Progenitor cell of endocrine pancreas (in vitro differentiated cells): ENCODE measurements around the gene PCYT1B. TPM values are rescaled to one million over a fixed set of nuclear protein-coding genes. Genes with fewer than 3 reads are reported as not detected.
A peak's percentile ranks its signal among the peaks of the same experiment; 100 is the strongest.

Experiments used
- DNase-seq: peaks from one replicate; pipeline ENCODE4 v3.0.0; 2021; ENCODE audit warnings: low spot score; ENCODE audit not compliant: unreplicated experiment
- H3K27ac Mint-ChIP-seq: 2 replicates; pipeline ENCODE4 v1.8.0; 2021; ENCODE audit warnings: mild to moderate bottlenecking, moderate library complexity, mixed read lengths
- H3K27me3 Mint-ChIP-seq: 2 replicates; pipeline ENCODE4 v1.8.0; 2021; ENCODE audit warnings: mixed read lengths
- H3K36me3 Mint-ChIP-seq: 2 replicates; pipeline ENCODE4 v1.8.0; 2022; ENCODE audit warnings: mixed read lengths; ENCODE audit not compliant: insufficient read depth
- H3K4me1 Mint-ChIP-seq: 2 replicates; pipeline ENCODE4 v1.8.0; 2021; ENCODE audit warnings: low read depth, mixed read lengths
- H3K4me3 Mint-ChIP-seq: 2 replicates; pipeline ENCODE4 v1.8.0; 2021; ENCODE audit warnings: low read depth, mild to moderate bottlenecking, moderate library complexity, mixed read lengths
- H3K9me3 Mint-ChIP-seq: 2 replicates; pipeline ENCODE4 v1.8.0; 2021; ENCODE audit warnings: low read depth, mixed read lengths
- CTCF ChIP-seq: fragments of 200-600 bp; sonication (generic); IDR thresholded peaks from one replicate; pipeline ENCODE4 v1.5.0; 2021; ENCODE audit warnings: antibody characterized with exemption, mild to moderate bottlenecking; ENCODE audit not compliant: unreplicated experiment
- total RNA-seq: library from RNA; stranded (reverse); gene quantifications from 2 replicates; pipeline ENCODE4 v1.2.1, GENCODE V29; 2021

PCYT1B gene
- total RNA-seq, 1 donor from 2014 or later, result 26.6 TPM

GRCh38 chrX:24566240-24566639 is 80.9 kb downstream of the PCYT1B start:
- H3K36me3 Mint-ChIP-seq, result peaks cover 14% of the 10 kb centered on the region
- H3K4me1 Mint-ChIP-seq, result peaks cover 2% of the 10 kb centered on the region
- H3K4me3 Mint-ChIP-seq, result no peak overlapping the region
- H3K27me3 Mint-ChIP-seq, result peaks cover 3% of the 10 kb centered on the region
- TF ChIP-seq CTCF, result no peak
- DNase-seq, result no peak
- H3K27ac Mint-ChIP-seq, result no peak overlapping the region
- no peaks in the 10 kb centered on the region for H3K9me3 Mint-ChIP-seq

GRCh38 chrX:24563291-24564010 is 83.7 kb downstream of the PCYT1B start:
- Mint-ChIP-seq H3K27ac (no peak overlapping the region), H3K9me3 (no peaks in the 10 kb centered on the region), H3K4me3 (no peak overlapping the region), H3K4me1 (peaks cover 2% of the 10 kb centered on the region), H3K36me3 (peaks cover 10% of the 10 kb centered on the region), H3K27me3 (peaks cover 5% of the 10 kb centered on the region)
- DNase-seq, result no peak
- TF ChIP-seq CTCF, result no peak

GRCh38 chrX:24561121-24561520 is 86.0 kb downstream of the PCYT1B start:
- Mint-ChIP-seq H3K4me1 (no peaks in the 10 kb centered on the region), H3K27ac (no peak overlapping the region), H3K9me3 (no peaks in the 10 kb centered on the region), H3K27me3 (peaks cover 6% of the 10 kb centered on the region), H3K36me3 (peaks cover 10% of the 10 kb centered on the region), H3K4me3 (no peak overlapping the region)
- TF ChIP-seq CTCF, result peak; percentile 18
- no peak for DNase-seq

- H3K36me3 Mint-ChIP-seq, result no peaks in the 10 kb centered on the region
- H3K27me3 Mint-ChIP-seq, result peaks cover 44% of the 10 kb centered on the region
- DNase-seq, result no peak
- H3K4me3 Mint-ChIP-seq, result no peak overlapping the region
- H3K4me1 Mint-ChIP-seq, result peaks cover 10% of the 10 kb centered on the region
- no peak overlapping the region for H3K27ac Mint-ChIP-seq
- no peaks in the 10 kb centered on the region for H3K9me3 Mint-ChIP-seq
- no peak for TF ChIP-seq CTCF
These were observed 94.1 kb downstream of the PCYT1B start for GRCh38 chrX:24553011-24553410.

- H3K27ac Mint-ChIP-seq, result no peak overlapping the region
- TF ChIP-seq CTCF, result no peak
These were observed 97.0 kb downstream of the PCYT1B start for GRCh38 chrX:24550166-24550565.

More at GRCh38 chrX:24550166-24550565, 97.0 kb downstream of the PCYT1B start:
- H3K4me3 Mint-ChIP-seq, result no peak overlapping the region
- DNase-seq, result no peak
- peaks cover 10% of the 10 kb centered on the region for H3K4me1 Mint-ChIP-seq
- H3K36me3 Mint-ChIP-seq, result no peaks in the 10 kb centered on the region
- peaks cover 69% of the 10 kb centered on the region for H3K27me3 Mint-ChIP-seq
- H3K9me3 Mint-ChIP-seq, result no peaks in the 10 kb centered on the region
